Breast epithelium (tissue), 3 donors: Measurements from ENCODE around the gene MAP7D3.

Experiments used
- POLR2A ChIP-seq: fragments of 450-650 bp; IDR thresholded peaks from one replicate; pipeline ENCODE4 v1.6.1; 2016; ENCODE audit warnings: antibody characterized with exemption, mild to moderate bottlenecking, moderate library complexity
- POLR2AphosphoS5 ChIP-seq, 3 donors: sonication (generic); formaldehyde crosslinking; IDR thresholded peaks; one replicate each; pipeline ENCODE4 v1.6.1; 2017; ENCODE audit warnings: antibody characterized with exemption in 3 of 3
- TF ChIP-seq, protein P1 (sequence below), 3 donors: fragments of 450-650 bp; IDR thresholded peaks; one replicate each; pipeline ENCODE4 v1.5.1; 2016 to 2017; ENCODE audit warnings: antibody characterized with exemption in 3 of 3, mild to moderate bottlenecking in 3 of 3, moderate library complexity in 3 of 3

DNA sequence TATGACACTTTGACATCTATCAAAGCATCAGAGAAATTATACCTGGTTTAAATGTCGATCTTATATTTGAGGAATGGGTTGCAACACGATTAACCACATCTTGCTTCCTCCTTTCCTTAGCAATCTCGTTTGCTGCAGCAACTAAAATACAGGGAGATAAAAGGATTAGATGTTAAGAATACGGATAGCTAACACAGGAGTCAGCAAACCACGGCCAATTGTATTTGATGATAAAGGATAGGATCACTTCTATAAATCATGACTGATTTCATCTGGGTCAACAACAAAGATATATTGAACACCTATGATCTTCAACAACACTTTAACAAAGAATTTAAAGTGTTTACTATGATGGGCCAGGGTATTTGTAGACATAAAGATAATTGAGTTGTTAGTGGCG, 5.0 kb downstream of the MAP7D3 start:
- TF ChIP-seq, protein P1, sequence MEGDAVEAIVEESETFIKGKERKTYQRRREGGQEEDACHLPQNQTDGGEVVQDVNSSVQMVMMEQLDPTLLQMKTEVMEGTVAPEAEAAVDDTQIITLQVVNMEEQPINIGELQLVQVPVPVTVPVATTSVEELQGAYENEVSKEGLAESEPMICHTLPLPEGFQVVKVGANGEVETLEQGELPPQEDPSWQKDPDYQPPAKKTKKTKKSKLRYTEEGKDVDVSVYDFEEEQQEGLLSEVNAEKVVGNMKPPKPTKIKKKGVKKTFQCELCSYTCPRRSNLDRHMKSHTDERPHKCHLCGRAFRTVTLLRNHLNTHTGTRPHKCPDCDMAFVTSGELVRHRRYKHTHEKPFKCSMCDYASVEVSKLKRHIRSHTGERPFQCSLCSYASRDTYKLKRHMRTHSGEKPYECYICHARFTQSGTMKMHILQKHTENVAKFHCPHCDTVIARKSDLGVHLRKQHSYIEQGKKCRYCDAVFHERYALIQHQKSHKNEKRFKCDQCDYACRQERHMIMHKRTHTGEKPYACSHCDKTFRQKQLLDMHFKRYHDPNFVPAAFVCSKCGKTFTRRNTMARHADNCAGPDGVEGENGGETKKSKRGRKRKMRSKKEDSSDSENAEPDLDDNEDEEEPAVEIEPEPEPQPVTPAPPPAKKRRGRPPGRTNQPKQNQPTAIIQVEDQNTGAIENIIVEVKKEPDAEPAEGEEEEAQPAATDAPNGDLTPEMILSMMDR (IDR thresholded peaks at IDR 0.05): no peak
- TF ChIP-seq POLR2AphosphoS5 (IDR thresholded peaks at IDR 0.05) (no peak), POLR2A (no peak)
